GM18867 (cell line): Measurements from ENCODE around the gene DHH.

Experiments used
- ATAC-seq: cut with Tn5 transposase; IDR thresholded peaks from one replicate; pipeline ENCODE4 v1.9.1; 2021; ENCODE audit warnings: mild to moderate bottlenecking, moderate library complexity; ENCODE audit not compliant: unreplicated experiment

DHH gene

GRCh38 chr12:49109641-49110463 lies 15.3 kb upstream of the DHH start:
- ATAC-seq: no peak

DNA sequence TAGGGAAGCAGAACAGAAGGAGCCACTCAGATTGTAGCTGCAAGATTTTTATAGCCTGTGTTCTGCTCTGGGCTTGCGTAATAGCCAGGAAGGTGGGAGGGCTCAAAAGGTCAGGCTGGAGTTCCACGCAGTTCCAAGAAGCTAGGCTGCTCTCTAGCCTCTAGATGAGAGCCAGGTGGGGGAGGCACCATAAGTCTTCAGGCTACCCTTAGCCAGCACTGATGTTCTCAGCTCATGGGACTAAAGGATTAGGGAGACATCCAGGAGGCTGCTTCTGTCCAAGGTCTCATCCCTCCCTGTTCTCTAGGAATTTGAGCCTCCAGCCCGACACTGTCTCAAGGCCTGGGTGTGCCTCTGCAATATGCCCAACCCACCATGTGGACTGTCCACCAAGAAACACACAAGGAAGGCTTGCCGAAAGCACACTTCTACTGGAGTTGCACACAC lies 14.4 kb upstream of the DHH start:
- ATAC-seq: no peak

- ATAC-seq: no peak
Measured at GRCh38 chr12:49105504-49106084, 11.0 kb upstream of the DHH start.

DNA sequence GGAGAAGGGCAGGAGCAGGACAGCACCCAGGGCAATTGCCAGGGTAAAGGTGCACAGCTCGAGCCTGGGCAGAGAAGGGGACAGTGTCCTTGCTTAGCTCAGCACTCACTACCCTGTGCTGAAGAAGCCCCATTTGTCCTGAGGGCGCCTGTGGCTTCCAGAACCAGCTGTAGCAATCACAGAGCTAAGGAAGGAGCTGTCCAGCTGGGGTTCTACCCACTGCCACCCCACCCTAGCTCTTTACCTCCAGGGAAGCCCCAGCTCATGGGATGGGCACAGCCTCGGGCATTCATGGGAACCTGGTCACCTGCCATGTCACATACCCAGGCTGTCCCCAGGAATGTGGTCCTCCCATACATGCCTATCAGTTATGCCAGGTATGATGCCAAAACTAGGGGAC lies 10.2 kb upstream of the DHH start:
- ATAC-seq: no peak

- no peak for ATAC-seq
Measured at GRCh38 chr12:49100380-49100779, 5.8 kb upstream of the DHH start.

GRCh38 chr12:49098703-49099102 lies 4.1 kb upstream of the DHH start:
- no peak for ATAC-seq

DNA sequence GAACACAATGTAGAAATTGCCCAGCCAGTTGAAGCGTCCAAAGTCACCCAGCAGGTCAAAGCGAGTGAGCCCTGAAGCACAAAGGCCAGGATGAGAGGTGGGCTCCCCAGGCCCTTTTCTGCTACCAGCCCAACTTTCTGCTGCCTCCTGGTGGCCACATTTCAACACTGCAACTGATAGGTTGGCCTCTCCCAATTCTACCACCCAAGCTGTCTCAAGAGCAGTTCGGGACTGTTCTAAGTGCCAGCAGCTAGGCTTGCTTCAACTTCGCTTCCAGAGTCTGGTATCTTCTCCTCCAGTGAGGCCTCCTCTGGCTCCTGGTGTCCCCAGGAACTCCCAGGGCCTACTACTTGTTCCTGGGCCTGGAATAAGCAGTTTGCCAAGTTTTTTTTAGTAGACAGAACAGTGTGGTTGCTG lies 3.4 kb upstream of the DHH start:
- ATAC-seq: no peak

DNA sequence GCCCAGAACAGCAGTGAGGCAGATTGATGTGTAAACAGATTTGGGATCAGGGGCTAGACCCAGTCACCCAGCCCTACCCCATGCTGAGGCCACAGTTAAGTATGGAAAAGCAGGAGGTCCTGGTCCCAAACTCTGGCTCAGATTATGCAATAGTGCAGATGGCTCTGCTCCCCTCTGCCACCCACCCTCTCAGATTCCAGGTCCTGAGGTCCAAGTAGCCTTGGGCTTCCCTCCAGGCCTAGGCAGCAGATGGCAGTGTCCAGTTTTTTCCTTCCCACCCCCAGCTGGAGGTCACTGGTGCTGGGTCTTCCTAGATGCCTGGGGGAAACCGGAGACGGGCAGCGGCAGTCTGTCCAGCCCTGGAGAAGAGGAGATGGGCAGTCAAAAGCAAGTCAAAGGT lies 2.8 kb upstream of the DHH start:
- no peak for ATAC-seq

DNA sequence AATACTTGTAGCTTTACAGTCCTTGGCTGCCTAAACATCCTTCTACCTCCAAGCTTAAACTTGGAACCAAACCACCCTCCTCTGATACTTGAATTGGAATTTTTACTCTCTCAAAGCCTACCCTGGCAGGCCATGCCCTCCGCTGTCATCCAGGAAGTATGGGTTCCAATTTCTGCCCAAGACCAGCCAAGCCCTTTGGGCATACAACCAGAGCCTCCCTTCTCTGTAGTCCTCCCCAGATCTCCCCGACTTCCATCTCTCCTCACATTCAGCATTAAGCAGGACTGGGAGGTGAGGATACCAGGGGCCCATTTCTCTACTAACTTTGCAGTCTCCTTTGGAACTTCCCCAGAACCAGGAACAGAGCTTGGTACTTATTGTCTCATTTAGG lies 369 bp upstream of the DHH start:
- ATAC-seq: no peak

DNA sequence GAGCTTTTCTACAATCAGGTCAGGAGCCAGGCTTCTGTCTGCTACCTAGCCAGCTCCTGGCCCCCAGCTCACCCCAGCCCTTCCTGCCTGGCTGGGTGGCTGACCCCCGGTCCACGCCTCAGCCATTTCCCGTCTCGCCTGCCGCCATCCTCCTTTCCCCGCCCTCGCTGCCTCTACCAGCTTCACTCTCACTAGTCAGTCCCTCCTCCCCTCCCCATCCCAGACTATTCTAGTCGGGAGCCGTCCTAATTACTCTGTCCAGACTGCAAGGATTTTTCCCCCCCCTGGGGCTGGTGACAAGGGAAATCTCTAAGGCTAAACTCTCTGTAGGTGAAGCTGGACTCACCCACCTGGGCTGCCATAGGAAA lies 825 bp downstream of the DHH start:
- ATAC-seq: no peak

- ATAC-seq: no peak
Measured at GRCh38 chr12:49092816-49093406, 1.7 kb downstream of the DHH start.

GRCh38 chr12:49092086-49092815 lies 2.4 kb downstream of the DHH start:
- ATAC-seq: no peak

DNA sequence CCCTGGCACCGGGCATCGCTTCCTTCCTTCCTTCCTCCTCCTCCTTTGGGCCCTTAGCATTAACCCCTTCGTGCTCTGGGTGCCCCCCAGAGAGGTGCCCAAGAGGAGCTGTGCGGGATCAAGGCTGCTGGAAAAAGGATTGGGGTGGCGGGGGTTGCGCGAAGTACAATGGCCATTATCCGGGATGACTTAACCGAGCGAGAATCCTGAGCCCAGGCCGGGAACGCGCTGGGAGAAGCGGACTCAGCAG lies 2.8 kb downstream of the DHH start:
- no peak for ATAC-seq

GRCh38 chr12:49091056-49091835 lies 3.4 kb downstream of the DHH start:
- ATAC-seq: no peak

DNA sequence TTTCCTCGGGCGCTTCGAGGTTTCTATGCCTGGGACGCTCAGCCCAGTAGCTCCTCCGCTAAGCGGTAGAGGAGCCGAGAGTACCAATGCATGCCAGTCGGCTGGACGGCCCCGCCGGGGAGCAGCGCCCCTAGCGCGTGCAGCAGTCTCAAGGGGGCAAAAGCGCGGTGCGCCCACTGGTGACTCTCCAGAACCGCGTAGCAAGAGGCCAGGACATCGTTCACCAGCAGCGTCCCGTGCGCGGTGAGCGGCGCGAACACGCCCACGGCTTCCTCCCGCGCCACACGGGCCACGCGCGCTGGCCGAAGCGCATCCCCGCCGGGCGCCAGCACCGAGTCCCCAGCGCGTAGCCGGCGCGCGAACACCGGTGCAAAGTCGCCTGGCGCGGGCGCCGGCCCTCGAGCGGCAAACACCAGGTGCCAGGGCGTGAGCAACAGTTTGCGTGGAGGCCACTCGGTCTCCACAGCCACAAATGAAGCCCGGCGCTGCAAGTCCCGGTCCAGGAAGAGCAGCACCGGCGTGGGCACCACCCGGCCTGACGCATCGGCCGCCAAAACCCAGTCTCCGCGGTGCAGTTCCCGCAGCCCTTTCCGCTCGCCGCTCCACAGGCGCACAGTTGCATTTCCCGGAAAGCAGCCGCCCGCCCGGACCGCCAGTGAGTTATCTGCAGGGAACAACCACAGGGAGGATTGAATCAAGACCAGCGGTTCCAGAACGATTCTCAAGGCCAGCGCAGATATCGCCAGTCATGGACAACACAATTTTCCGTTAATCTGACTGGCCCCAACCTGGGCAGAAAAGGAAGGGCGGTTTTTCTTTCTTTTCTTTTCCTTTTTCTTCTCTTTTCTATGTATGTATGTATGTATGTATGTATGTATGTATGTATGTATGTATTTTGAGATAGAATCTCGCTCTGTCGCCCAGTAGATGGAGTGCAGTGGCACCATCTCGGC lies 4.5 kb downstream of the DHH start:
- no peak for ATAC-seq

DNA sequence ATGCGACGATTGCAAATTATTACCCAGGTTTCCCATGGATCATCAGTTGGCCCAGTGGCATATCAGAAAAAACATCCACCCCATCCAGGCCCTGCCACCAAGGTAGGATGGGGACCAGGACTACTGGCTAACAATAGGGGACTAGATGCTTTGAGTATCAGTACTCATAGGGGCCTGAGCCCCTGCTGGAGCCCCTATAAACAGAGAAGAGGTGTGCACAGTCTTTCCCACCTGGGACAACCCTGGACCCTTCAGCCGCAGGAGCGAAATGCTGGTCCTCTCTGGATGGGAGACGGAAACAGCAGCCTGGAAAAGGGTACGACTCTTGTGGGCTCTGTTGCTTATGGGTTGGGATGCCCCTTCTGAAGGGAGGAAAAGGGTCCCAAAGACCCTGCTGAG lies 5.7 kb downstream of the DHH start:
- no peak for ATAC-seq

- peak; percentile 88 for ATAC-seq
Measured at GRCh38 chr12:49088150-49088931, 6.3 kb downstream of the DHH start.

- no peak for ATAC-seq
Measured at GRCh38 chr12:49086116-49086515, 8.5 kb downstream of the DHH start.

DNA sequence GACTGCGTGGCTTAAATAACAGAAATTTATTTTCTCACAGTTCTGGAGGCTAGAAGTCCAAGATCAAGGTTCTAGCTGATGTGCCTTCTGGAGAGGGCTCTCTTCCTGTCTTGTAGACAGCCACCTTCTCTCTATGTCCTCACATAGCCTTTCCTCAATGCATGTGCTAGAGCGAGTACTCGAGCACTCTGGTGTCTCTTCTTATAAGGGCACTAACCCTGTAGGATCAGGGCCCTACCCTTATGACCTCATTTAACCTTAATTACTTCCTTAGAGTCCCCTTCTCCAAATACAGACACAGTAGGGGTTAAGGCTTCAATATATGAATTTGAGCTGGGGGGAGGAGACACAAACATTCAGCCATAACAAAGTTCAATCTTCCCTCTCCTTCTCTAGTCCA lies 10.2 kb downstream of the DHH start:
- no peak for ATAC-seq
